Neural crest cell (in vitro differentiated cells): ENCODE results near the gene EDEM3. TPM values are rescaled to one million over a fixed set of nuclear protein-coding genes. Genes with fewer than 3 reads are reported as not detected.

Experiments
- DNase-seq: peaks from one replicate; pipeline ENCODE4 v3.0.0; 2021; ENCODE audit warnings: low read depth, mixed read lengths, low spot score
- H3K27ac Mint-ChIP-seq: one replicate; pipeline ENCODE4 v1.8.0; 2021; ENCODE audit warnings: mild to moderate bottlenecking, mixed read lengths; ENCODE audit not compliant: unreplicated experiment
- H3K27me3 Mint-ChIP-seq: 2 replicates; pipeline ENCODE4 v1.8.0; 2021; ENCODE audit warnings: low read depth, mild to moderate bottlenecking, mixed read lengths
- H3K36me3 Mint-ChIP-seq: 2 replicates; pipeline ENCODE4 v1.8.0; 2021; ENCODE audit warnings: low read depth, mild to moderate bottlenecking, mixed read lengths
- H3K4me1 Mint-ChIP-seq: 2 replicates; pipeline ENCODE4 v1.8.0; 2021; ENCODE audit warnings: mixed read lengths
- H3K4me3 Mint-ChIP-seq: one replicate; pipeline ENCODE4 v1.8.0; 2021; ENCODE audit warnings: mild to moderate bottlenecking, mixed read lengths
- H3K9me3 Mint-ChIP-seq: 2 replicates; pipeline ENCODE4 v1.8.0; 2021; ENCODE audit warnings: mixed read lengths
- CTCF ChIP-seq: fragments of 200-600 bp; sonication (generic); conservative IDR thresholded peaks from 2 replicates; pipeline ENCODE4 v1.5.0; 2021; ENCODE audit warnings: antibody characterized with exemption, mild to moderate bottlenecking
- total RNA-seq: library from RNA; stranded (reverse); gene quantifications from 2 replicates; pipeline ENCODE4 v1.2.1, GENCODE V29; 2021

EDEM3 gene
- total RNA-seq, 1 donor from 2014 or later = 19.8 TPM

- no peak for TF ChIP-seq CTCF
- no peaks in the 10 kb centered on the region for H3K36me3 Mint-ChIP-seq
- no peaks in the 10 kb centered on the region for H3K9me3 Mint-ChIP-seq
- DNase-seq = no peak
- no peaks in the 10 kb centered on the region for H3K4me1 Mint-ChIP-seq
- no peak overlapping the region for H3K4me3 Mint-ChIP-seq
- no peak overlapping the region for H3K27ac Mint-ChIP-seq
- H3K27me3 Mint-ChIP-seq = no peaks in the 10 kb centered on the region
These were observed 61.6 kb downstream of the EDEM3 start for GRCh38 chr1:184693011-184693410.

- Mint-ChIP-seq H3K27me3 (no peaks in the 10 kb centered on the region), H3K4me3 (no peak overlapping the region), H3K27ac (no peak overlapping the region), H3K4me1 (no peaks in the 10 kb centered on the region), H3K9me3 (no peaks in the 10 kb centered on the region), H3K36me3 (no peaks in the 10 kb centered on the region)
- peak; percentile 88 for TF ChIP-seq CTCF
- no peak for DNase-seq
These were observed 62.8 kb downstream of the EDEM3 start for GRCh38 chr1:184691719-184692324.

- DNase-seq = no peak
- Mint-ChIP-seq H3K4me1 (no peaks in the 10 kb centered on the region), H3K36me3 (no peaks in the 10 kb centered on the region), H3K27me3 (no peaks in the 10 kb centered on the region), H3K4me3 (no peak overlapping the region), H3K9me3 (no peaks in the 10 kb centered on the region), H3K27ac (no peak overlapping the region)
- TF ChIP-seq CTCF = no peak
These were observed 68.1 kb downstream of the EDEM3 start for GRCh38 chr1:184686540-184686939.

DNA sequence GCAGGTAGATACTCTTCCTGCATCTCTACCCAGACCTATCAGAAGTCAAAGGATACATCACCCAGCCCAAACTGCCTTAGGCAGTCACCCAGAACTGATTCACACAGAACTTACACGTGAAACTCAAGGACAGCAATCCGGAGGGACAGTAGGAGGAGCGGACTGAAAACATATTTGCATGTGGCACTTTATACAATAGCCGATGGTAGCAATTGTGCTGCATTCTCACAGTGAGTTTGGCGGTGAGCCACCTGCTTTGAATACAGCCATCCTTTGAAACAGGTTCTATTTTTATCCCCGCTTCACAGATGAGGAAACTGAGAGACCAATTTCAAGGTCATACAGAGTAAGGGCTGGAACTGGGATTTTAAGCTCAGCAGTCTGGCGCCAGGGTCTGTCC, 69.5 kb downstream of the EDEM3 start:
- TF ChIP-seq CTCF = no peak
- Mint-ChIP-seq H3K4me3 (no peak overlapping the region), H3K27me3 (no peaks in the 10 kb centered on the region), H3K27ac (no peak overlapping the region), H3K4me1 (no peaks in the 10 kb centered on the region), H3K36me3 (peaks cover 6% of the 10 kb centered on the region), H3K9me3 (peaks cover 9% of the 10 kb centered on the region)
- DNase-seq = no peak

GRCh38 chr1:184684285-184685074, 70.2 kb downstream of the EDEM3 start:
- no peak for TF ChIP-seq CTCF

More at GRCh38 chr1:184684285-184685074, 70.2 kb downstream of the EDEM3 start:
- Mint-ChIP-seq H3K9me3 (peaks cover 9% of the 10 kb centered on the region), H3K27ac (no peak overlapping the region), H3K27me3 (no peaks in the 10 kb centered on the region), H3K4me3 (no peak overlapping the region), H3K36me3 (peaks cover 6% of the 10 kb centered on the region), H3K4me1 (no peaks in the 10 kb centered on the region)
- no peak for DNase-seq
